HG03025 (cell line): ENCODE measurements around the gene TUBGCP2.

Source experiments
- ATAC-seq: cut with Tn5 transposase; IDR thresholded peaks from one replicate; pipeline ENCODE4 v1.9.1; 2021; ENCODE audit warnings: mild to moderate bottlenecking, moderate library complexity; ENCODE audit not compliant: unreplicated experiment, low FRiP score

The TUBGCP2 gene

GRCh38 chr10:133342942-133343341, 34.3 kb upstream of the TUBGCP2 start:
- ATAC-seq: no peak

- no peak for ATAC-seq
These were observed 33.3 kb upstream of the TUBGCP2 start for GRCh38 chr10:133341983-133342382.

GRCh38 chr10:133339708-133340380, 31.2 kb upstream of the TUBGCP2 start:
- no peak for ATAC-seq

GRCh38 chr10:133338080-133339071, 29.7 kb upstream of the TUBGCP2 start:
- no peak for ATAC-seq

- no peak for ATAC-seq
These were observed 28.7 kb upstream of the TUBGCP2 start for GRCh38 chr10:133337370-133337725.

GRCh38 chr10:133336577-133337369, 28.1 kb upstream of the TUBGCP2 start, which contains the start of gene CALY:
TSS of gene CALY (minus strand) at chr10:133336896. CDS start at chr10:133328989, 7,907 bp downstream.
- no peak for ATAC-seq

GRCh38 chr10:133336118-133336576, 27.5 kb upstream of the TUBGCP2 start:
- no peak for ATAC-seq

- ATAC-seq: no peak
These were observed 26.8 kb upstream of the TUBGCP2 start for GRCh38 chr10:133335246-133336117.

GRCh38 chr10:133334503-133335245, 26.0 kb upstream of the TUBGCP2 start:
- ATAC-seq: no peak

- ATAC-seq: no peak
These were observed 24.4 kb upstream of the TUBGCP2 start for GRCh38 chr10:133332936-133333699.

- ATAC-seq: no peak
These were observed 21.0 kb upstream of the TUBGCP2 start for GRCh38 chr10:133329491-133330202.

- no peak for ATAC-seq
These were observed 20.0 kb upstream of the TUBGCP2 start for GRCh38 chr10:133328358-133329343.

- ATAC-seq: no peak
These were observed 19.1 kb upstream of the TUBGCP2 start for GRCh38 chr10:133327651-133328357.

- ATAC-seq: no peak
These were observed 18.3 kb upstream of the TUBGCP2 start for GRCh38 chr10:133326745-133327650.

GRCh38 chr10:133326223-133326551, 17.5 kb upstream of the TUBGCP2 start:
- no peak for ATAC-seq
